ENCODE data around the gene SURF2. TPM values are rescaled to one million over a fixed set of nuclear protein-coding genes. Genes with fewer than 3 reads are reported as not detected.

Gene SURF2
- total RNA-seq, 1 experiment from 2014 or later = 103 TPM

DNA sequence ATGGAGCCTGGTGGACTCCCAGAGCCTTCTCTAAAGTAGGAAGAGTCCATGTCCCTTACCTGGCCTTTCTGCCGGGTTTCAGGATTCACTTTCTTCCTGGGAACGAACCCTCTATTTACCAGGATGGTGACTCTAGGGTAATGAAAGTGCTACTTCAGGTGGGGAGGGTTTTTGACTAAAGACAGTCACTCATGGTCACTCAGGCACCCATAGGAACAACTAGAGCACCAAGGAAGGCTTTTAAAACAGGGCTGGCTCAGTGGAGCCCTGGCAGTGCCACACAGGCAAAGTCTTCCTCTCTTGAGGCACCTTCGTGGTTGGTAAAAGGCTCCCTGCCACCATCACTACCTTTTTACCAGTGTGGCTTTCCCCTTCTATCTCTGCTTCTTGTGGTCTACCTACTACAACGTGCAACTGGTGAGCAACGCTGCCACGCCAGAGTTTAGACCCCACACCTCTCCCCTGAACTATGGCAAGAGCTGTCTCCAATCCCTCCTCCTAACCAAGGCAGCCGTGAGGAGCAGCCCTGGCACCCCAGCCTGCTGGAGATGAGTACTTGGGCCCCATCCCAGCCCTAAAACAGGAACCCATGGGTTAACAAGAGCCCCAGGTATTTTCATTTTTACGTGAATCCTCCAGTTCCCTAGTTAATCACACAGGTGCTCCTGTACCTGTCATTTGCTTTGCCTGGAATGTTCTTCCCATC, 3.6 kb upstream of the SURF2 start:
- no TSS peak for BruUV-seq (replicated peaks)
- CTCF ChIA-PET = no interaction called here
- no peaks in the 10 kb centered on the region for H3K9me2 ChIP-seq (replicated peaks; ENCODE audit: low read length)
- POLR2A ChIA-PET (ENCODE audit: unreplicated experiment) = no interaction called here
- H3K79me2 ChIP-seq (ENCODE audit: low read length) = peaks cover 52% of the 10 kb centered on the region
- H3K36me3 ChIP-seq (ENCODE audit: low read depth, low read length) = peaks cover 41% of the 10 kb centered on the region
- no peaks in the 10 kb centered on the region for H3K27me3 ChIP-seq (ENCODE audit: low read length)
- ATAC-seq (no peak), DNase-seq (no peak)
- H3K4me1 ChIP-seq (ENCODE audit: insufficient read depth, low read length) = peaks cover 16% of the 10 kb centered on the region
- no peak overlapping the region for H2AFZ ChIP-seq (ENCODE audit: low read length)
- H4K20me1 ChIP-seq (ENCODE audit: low read length) = peaks cover 24% of the 10 kb centered on the region
- intact Hi-C loops (cut with micrococcal nuclease) = no loop called here
- no peak overlapping the region for H3K27ac ChIP-seq (ENCODE audit: low read length)
- H3F3A ChIP-seq (ENCODE audit: low read length, unreplicated experiment) = peaks cover 13% of the 10 kb centered on the region
- H3K4me3 ChIP-seq (ENCODE audit: low read length) = no peak overlapping the region
- no peaks in the 10 kb centered on the region for H3K9me3 ChIP-seq (ENCODE audit: low read length)
- no peak overlapping the region for H3K4me2 ChIP-seq (ENCODE audit: low read length)
- TF ChIP-seq, protein P1, sequence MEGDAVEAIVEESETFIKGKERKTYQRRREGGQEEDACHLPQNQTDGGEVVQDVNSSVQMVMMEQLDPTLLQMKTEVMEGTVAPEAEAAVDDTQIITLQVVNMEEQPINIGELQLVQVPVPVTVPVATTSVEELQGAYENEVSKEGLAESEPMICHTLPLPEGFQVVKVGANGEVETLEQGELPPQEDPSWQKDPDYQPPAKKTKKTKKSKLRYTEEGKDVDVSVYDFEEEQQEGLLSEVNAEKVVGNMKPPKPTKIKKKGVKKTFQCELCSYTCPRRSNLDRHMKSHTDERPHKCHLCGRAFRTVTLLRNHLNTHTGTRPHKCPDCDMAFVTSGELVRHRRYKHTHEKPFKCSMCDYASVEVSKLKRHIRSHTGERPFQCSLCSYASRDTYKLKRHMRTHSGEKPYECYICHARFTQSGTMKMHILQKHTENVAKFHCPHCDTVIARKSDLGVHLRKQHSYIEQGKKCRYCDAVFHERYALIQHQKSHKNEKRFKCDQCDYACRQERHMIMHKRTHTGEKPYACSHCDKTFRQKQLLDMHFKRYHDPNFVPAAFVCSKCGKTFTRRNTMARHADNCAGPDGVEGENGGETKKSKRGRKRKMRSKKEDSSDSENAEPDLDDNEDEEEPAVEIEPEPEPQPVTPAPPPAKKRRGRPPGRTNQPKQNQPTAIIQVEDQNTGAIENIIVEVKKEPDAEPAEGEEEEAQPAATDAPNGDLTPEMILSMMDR (conservative IDR thresholded peaks at IDR 0.05; ENCODE audit: low read depth, low read length) = no peak
- TF ChIP-seq EZH2 (IDR thresholded peaks at IDR 0.05; ENCODE audit: low read length, unreplicated experiment) = no peak
- TF ChIP-seq EZH2phosphoT487 (IDR thresholded peaks at IDR 0.05; ENCODE audit: borderline replicate concordance, low read length) = no peak
- no peak overlapping the region for H3K9ac ChIP-seq (ENCODE audit: low read length)

DNA sequence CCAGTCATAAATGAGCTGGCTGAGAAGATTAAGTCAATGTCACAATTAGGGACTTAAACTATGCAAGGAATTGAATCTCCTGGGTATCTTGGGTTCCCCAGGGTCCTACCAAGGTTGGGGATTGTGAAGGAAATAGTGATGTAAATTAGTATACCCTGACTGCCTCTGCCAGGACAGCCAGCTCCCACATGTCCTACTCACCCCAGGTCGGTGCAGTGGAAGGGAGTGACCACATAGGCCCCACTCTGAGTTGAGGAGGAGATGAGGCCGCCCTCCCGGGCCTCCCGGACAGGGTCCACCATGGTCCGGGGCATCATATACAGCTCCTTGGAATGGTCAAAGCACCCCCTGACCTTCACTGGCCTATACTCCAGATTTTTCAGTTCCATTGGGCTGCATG, 2.8 kb upstream of the SURF2 start:
- Histone ChIP-seq H2AFZ (ENCODE audit: low read length) (no peak overlapping the region), H4K20me1 (ENCODE audit: low read length) (peaks cover 24% of the 10 kb centered on the region), H3K9me3 (ENCODE audit: low read length) (no peaks in the 10 kb centered on the region), H3K4me1 (ENCODE audit: insufficient read depth, low read length) (peaks cover 20% of the 10 kb centered on the region), H3K9me2 (replicated peaks; ENCODE audit: low read length) (no peaks in the 10 kb centered on the region), H3K4me2 (ENCODE audit: low read length) (no peak overlapping the region), H3K9ac (ENCODE audit: low read length) (no peak overlapping the region), H3K36me3 (ENCODE audit: low read depth, low read length) (peaks cover 39% of the 10 kb centered on the region), H3K4me3 (ENCODE audit: low read length) (no peak overlapping the region), H3K79me2 (ENCODE audit: low read length) (peaks cover 52% of the 10 kb centered on the region), H3K27ac (ENCODE audit: low read length) (no peak overlapping the region), H3F3A (ENCODE audit: low read length, unreplicated experiment) (peaks cover 13% of the 10 kb centered on the region), H3K27me3 (ENCODE audit: low read length) (no peaks in the 10 kb centered on the region)
- CTCF ChIA-PET = no interaction called here
- no TSS peak for BruUV-seq (replicated peaks)
- POLR2A ChIA-PET (ENCODE audit: unreplicated experiment) = no interaction called here
- DNase-seq (no peak), ATAC-seq (no peak)
- TF ChIP-seq, protein P1 (conservative IDR thresholded peaks at IDR 0.05; ENCODE audit: low read depth, low read length) = no peak
- TF ChIP-seq EZH2phosphoT487 (IDR thresholded peaks at IDR 0.05; ENCODE audit: borderline replicate concordance, low read length) = no peak
- TF ChIP-seq EZH2 (IDR thresholded peaks at IDR 0.05; ENCODE audit: low read length, unreplicated experiment) = no peak
- intact Hi-C loops (cut with micrococcal nuclease) = no loop called here

DNA sequence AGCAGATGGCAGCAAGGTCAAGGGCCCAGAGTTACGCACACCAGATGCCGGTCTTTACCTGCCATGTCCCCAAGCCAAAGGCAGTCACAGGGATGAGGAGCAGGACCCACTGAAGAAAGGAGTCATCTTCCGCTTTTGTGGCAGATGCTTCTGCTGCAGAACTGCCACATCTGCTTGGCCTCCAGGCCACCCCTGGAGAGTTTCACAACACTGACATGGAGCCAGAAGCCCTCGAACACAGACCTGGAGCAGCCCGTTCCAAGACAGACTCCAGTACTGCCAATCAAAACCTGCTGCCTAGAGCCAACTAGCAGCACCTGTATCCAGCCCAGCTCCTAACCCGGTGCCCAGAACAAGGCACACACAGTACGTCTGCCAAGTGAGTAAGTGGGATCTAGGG, 1.6 kb upstream of the SURF2 start:
- Histone ChIP-seq H3K27me3 (ENCODE audit: low read length) (no peaks in the 10 kb centered on the region), H3K9me3 (ENCODE audit: low read length) (no peaks in the 10 kb centered on the region), H3K9me2 (replicated peaks; ENCODE audit: low read length) (no peaks in the 10 kb centered on the region), H2AFZ (ENCODE audit: low read length) (no peak overlapping the region), H4K20me1 (ENCODE audit: low read length) (peaks cover 13% of the 10 kb centered on the region; the same call in 1 of the 2 replicates), H3K9ac (ENCODE audit: low read length) (no peak overlapping the region), H3K79me2 (ENCODE audit: low read length) (peaks cover 46% of the 10 kb centered on the region), H3K36me3 (ENCODE audit: low read depth, low read length) (peaks cover 27% of the 10 kb centered on the region), H3K4me1 (ENCODE audit: insufficient read depth, low read length) (peaks cover 13% of the 10 kb centered on the region), H3K4me3 (ENCODE audit: low read length) (no peak overlapping the region; the same call in 1 of the 2 replicates), H3K27ac (ENCODE audit: low read length) (no peak overlapping the region), H3K4me2 (ENCODE audit: low read length) (0 out of 2 replicates have a peak overlapping the region, but pooled peaks have one; percentile 80), H3F3A (ENCODE audit: low read length, unreplicated experiment) (peaks cover 13% of the 10 kb centered on the region)
- no peak for TF ChIP-seq EZH2phosphoT487 (IDR thresholded peaks at IDR 0.05; ENCODE audit: borderline replicate concordance, low read length)
- no peak for TF ChIP-seq EZH2 (IDR thresholded peaks at IDR 0.05; ENCODE audit: low read length, unreplicated experiment)
- TF ChIP-seq, protein P1 (conservative IDR thresholded peaks at IDR 0.05; ENCODE audit: low read depth, low read length) = no peak
- BruUV-seq (replicated peaks) = no TSS peak
- ChIA-PET CTCF (no interaction called here), POLR2A (ENCODE audit: unreplicated experiment) (no interaction called here)
- no peak for ATAC-seq
- DNase-seq = no peak
- intact Hi-C loops (cut with micrococcal nuclease) = loop anchor here (5.0 kb wide), 1 partner anchor 133 kb away; no protein-coding TSS in a partner anchor
